SK-N-SH (cell line): Measurements from ENCODE around the gene CX3CL1. TPM values are rescaled to one million over a fixed set of nuclear protein-coding genes. Genes with fewer than 3 reads are reported as not detected.

Experiments used
- CTCF ChIA-PET: fragments of 300-600, 350-600 bp; formaldehyde crosslinking; extraction: SDS; loops from one replicate; lab custom pipeline; 2021; lab: Yijun Ruan, JAX
- POLR2A ChIA-PET: fragments of 350-600 bp; sonication (Branson Sonifier 250); formaldehyde crosslinking; extraction: SDS; loops from one replicate; lab custom pipeline; 2020; ENCODE audit warnings: antibody characterized with exemption, inconsistent platforms; lab: Yijun Ruan, JAX
- DNase-seq: peaks from one replicate; pipeline ENCODE4 v3.0.0; 2012
- H2AFZ ChIP-seq: fragments of 200-600 bp; sonication (generic); 2 replicates; pipeline ENCODE4 v1.8.1; 2016; ENCODE audit warnings: antibody characterized with exemption, mild to moderate bottlenecking, low read depth
- H3F3A ChIP-seq: fragments of 200-600 bp; sonication (generic); replicated peaks from 2 replicates; pipeline ENCODE3; 2016; ENCODE audit warnings: antibody characterized with exemption, mild to moderate bottlenecking; ENCODE audit not compliant: insufficient read depth
- H3K27ac ChIP-seq, 2 experiments: fragments of 200-500 bp in 1 of 2; fragments of 200-600 bp in 1 of 2; sonication (Bioruptor generic) in 1 of 2; sonication (generic), shearing (Covaris generic) in 1 of 2; 2 replicates each; pipeline versions ENCODE4 v1.5.1 to v1.6.1; 2014 to 2016; ENCODE audit warnings: low read depth in 2 of 2, inconsistent platforms in 1 of 2, low read length in 1 of 2, mild to moderate bottlenecking in 1 of 2, mixed read lengths in 1 of 2
- H3K27me3 ChIP-seq: fragments of 200-600 bp; sonication (generic), shearing (Covaris generic); 2 replicates; pipeline ENCODE4 v1.6.1; 2016; ENCODE audit warnings: mixed run types; ENCODE audit not compliant: insufficient read depth
- H3K36me3 ChIP-seq, 2 experiments: fragments of 200-500 bp in 1 of 2; fragments of 200-600 bp in 1 of 2; sonication (Bioruptor generic) in 1 of 2; sonication (generic) in 1 of 2; replicated peaks in 1 of 2; 2 replicates each; pipeline versions ENCODE3 to v1.5.1; 2014 to 2016; ENCODE audit warnings: low read length in 1 of 2, mild to moderate bottlenecking in 1 of 2; ENCODE audit not compliant: insufficient read depth in 2 of 2, control insufficient read depth in 1 of 2
- H3K4me1 ChIP-seq, 2 experiments: fragments of 200-500 bp in 1 of 2; fragments of 200-600 bp in 1 of 2; sonication (Bioruptor generic) in 1 of 2; sonication (generic), shearing (Covaris generic) in 1 of 2; 2 replicates each; pipeline versions ENCODE4 v1.5.1 to v1.6.1; 2014 to 2016; ENCODE audit warnings: low read depth in 1 of 2, low read length in 1 of 2, mixed run types in 1 of 2; ENCODE audit not compliant: insufficient read depth in 2 of 2, control insufficient read depth in 1 of 2
- H3K4me2 ChIP-seq: fragments of 200-600 bp; sonication (generic), shearing (Covaris generic); 2 replicates; pipeline ENCODE4 v1.6.1; 2017; ENCODE audit warnings: mixed run types
- H3K4me3 ChIP-seq, 2 experiments: fragments of 200-500 bp in 1 of 2; fragments of 200-600 bp in 1 of 2; sonication (Bioruptor generic) in 1 of 2; sonication (generic), shearing (Covaris generic) in 1 of 2; 2 replicates each; pipeline versions ENCODE4 v1.5.1 to v1.8.1; 2014 to 2016; ENCODE audit warnings: low read depth in 2 of 2, inconsistent platforms in 1 of 2, low read length in 1 of 2, mild to moderate bottlenecking in 1 of 2, mixed read lengths in 1 of 2, moderate library complexity in 1 of 2
- H3K79me2 ChIP-seq: fragments of 200-600 bp; sonication (generic); 2 replicates; pipeline ENCODE4 v1.8.1; 2017; ENCODE audit warnings: mild to moderate bottlenecking; ENCODE audit not compliant: insufficient read depth
- H3K9ac ChIP-seq: fragments of 200-600 bp; sonication (generic); 2 replicates; pipeline ENCODE4 v1.6.1; 2017; ENCODE audit warnings: mixed run types
- H3K9me2 ChIP-seq: fragments of 200-600 bp; sonication (generic); 2 replicates; pipeline ENCODE4 v1.6.1; 2017; ENCODE audit warnings: mixed run types
- H3K9me3 ChIP-seq: fragments of 200-600 bp; sonication (generic); 2 replicates; pipeline ENCODE4 v1.6.1; 2017; ENCODE audit warnings: mixed run types, mild to moderate bottlenecking, moderate library complexity
- H4K20me1 ChIP-seq: fragments of 200-600 bp; sonication (generic); 2 replicates; pipeline ENCODE4 v1.6.1; 2017; ENCODE audit warnings: mild to moderate bottlenecking, mixed run types; ENCODE audit not compliant: insufficient read depth
- FOSL2 ChIP-seq: IDR thresholded peaks from 2 replicates; pipeline ENCODE4 v1.4.0; 2012; ENCODE audit warnings: low read depth, mild to moderate bottlenecking, moderate library complexity, borderline replicate concordance
- FOXJ3 ChIP-seq: sonication (generic); formaldehyde crosslinking; IDR thresholded peaks from 2 replicates; pipeline ENCODE4 v1.5.1; 2020; ENCODE audit warnings: mild to moderate bottlenecking, missing genetic modification reagents
- FOXM1 ChIP-seq: IDR thresholded peaks from 2 replicates; pipeline ENCODE4 v1.4.0; 2012; ENCODE audit warnings: low read depth, mild to moderate bottlenecking
- GATA2 ChIP-seq: sonication (generic); formaldehyde crosslinking; IDR thresholded peaks from 2 replicates; pipeline ENCODE4 v1.5.0; 2020; ENCODE audit warnings: mild to moderate bottlenecking, missing genetic modification reagents
- MEF2A ChIP-seq: IDR thresholded peaks from 2 replicates; pipeline ENCODE4 v1.4.0; 2012; ENCODE audit warnings: low read depth, borderline replicate concordance
- MXI1 ChIP-seq: IDR thresholded peaks from 2 replicates; pipeline ENCODE4 v1.6.1; 2012; ENCODE audit warnings: mild to moderate bottlenecking, low read depth, low read length, improper control_type of control experiment
- NFIC ChIP-seq: IDR thresholded peaks from 2 replicates; pipeline ENCODE4 v1.4.0; 2012; ENCODE audit warnings: borderline replicate concordance
- POLR2AphosphoS5 ChIP-seq: IDR thresholded peaks from 2 replicates; pipeline ENCODE4 v1.6.1; 2012; ENCODE audit warnings: low read depth, low read length
- TAF1 ChIP-seq: IDR thresholded peaks from 2 replicates; pipeline ENCODE4 v1.6.1; 2012; ENCODE audit warnings: low read depth, mild to moderate bottlenecking, low read length, moderate library complexity, borderline replicate concordance
- TEAD4 ChIP-seq: IDR thresholded peaks from 2 replicates; pipeline ENCODE4 v1.4.0; 2012; ENCODE audit warnings: mild to moderate bottlenecking, borderline replicate concordance; ENCODE audit not compliant: insufficient read depth
- WGBS: methylation state at CpG from one replicate; pipeline ENCODE4 v1.1.6; 2017; ENCODE audit warnings: low lambda C conversion rate; 5-methylcytosine and 5-hydroxymethylcytosine counted together
- polyA plus RNA-seq, 3 experiments: library from polyadenylated mRNA; depleted of rRNA; stranded (reverse); fragments of >200 nt; gene quantifications; 2 replicates each; pipeline ENCODE4 v1.2.3, GENCODE V29; 2012
- TF ChIP-seq, protein P1 (sequence below): IDR thresholded peaks from 2 replicates; pipeline ENCODE4 v1.4.0; 2012; ENCODE audit warnings: low read depth, borderline replicate concordance
- TF ChIP-seq, protein P2 (sequence below): IDR thresholded peaks from 2 replicates; pipeline ENCODE4 v1.4.0; 2012; ENCODE audit warnings: low read depth
- TF ChIP-seq, protein P3 (sequence below): IDR thresholded peaks from 2 replicates; pipeline ENCODE4; 2012

The CX3CL1 gene
- polyA plus RNA-seq, 1 of the 3 experiments (the other 2 are of a cell fraction): 6.8 TPM

DNA sequence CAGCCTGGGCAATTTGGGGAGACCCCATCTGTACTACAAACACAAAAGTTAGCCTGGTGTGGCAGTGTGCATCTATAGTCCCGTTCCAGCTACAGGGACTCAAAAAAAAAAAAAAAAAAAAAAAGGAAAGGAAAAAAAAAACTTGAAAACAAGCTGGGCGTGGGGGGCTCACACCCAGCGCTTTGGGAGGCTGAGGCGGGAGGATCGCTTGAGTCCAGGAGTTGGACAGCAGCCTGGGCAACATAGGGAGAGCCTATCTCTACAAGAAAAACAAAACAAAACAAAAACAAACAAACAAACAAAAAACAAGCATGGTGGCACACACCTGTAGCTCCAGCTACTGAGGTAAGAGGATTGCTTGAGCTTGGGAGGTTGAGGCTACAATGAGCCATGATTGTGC is 19.4 kb downstream of the CX3CL1 start:
- H3K9me2 ChIP-seq: no peaks in the 10 kb centered on the region
- DNase-seq: no peak
- H4K20me1 ChIP-seq: no peaks in the 10 kb centered on the region
- WGBS: 72% methylated on average over 5 of the region's 5 CpGs
- no peak overlapping the region for H3K4me2 ChIP-seq
- H2AFZ ChIP-seq: no peak overlapping the region
- TF ChIP-seq GATA2 (CRISPR knock-in tag) (no peak), TAF1 (no peak), FOXJ3 (CRISPR knock-in tag) (no peak)
- TF ChIP-seq, protein P1, sequence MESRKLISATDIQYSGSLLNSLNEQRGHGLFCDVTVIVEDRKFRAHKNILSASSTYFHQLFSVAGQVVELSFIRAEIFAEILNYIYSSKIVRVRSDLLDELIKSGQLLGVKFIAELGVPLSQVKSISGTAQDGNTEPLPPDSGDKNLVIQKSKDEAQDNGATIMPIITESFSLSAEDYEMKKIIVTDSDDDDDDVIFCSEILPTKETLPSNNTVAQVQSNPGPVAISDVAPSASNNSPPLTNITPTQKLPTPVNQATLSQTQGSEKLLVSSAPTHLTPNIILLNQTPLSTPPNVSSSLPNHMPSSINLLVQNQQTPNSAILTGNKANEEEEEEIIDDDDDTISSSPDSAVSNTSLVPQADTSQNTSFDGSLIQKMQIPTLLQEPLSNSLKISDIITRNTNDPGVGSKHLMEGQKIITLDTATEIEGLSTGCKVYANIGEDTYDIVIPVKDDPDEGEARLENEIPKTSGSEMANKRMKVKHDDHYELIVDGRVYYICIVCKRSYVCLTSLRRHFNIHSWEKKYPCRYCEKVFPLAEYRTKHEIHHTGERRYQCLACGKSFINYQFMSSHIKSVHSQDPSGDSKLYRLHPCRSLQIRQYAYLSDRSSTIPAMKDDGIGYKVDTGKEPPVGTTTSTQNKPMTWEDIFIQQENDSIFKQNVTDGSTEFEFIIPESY: no peak
- no peaks in the 10 kb centered on the region for H3K36me3 ChIP-seq
- ChIA-PET CTCF (interaction anchor here (1.3 to 1.5 kb wide), 2 partner anchors 22 to 131 kb away, joined by 3 read pairs; no protein-coding TSS in a partner anchor), POLR2A (no interaction called here)
- no peaks in the 10 kb centered on the region for H3K9me3 ChIP-seq
- H3K79me2 ChIP-seq: no peaks in the 10 kb centered on the region
- no peaks in the 10 kb centered on the region for H3F3A ChIP-seq
- no peaks in the 10 kb centered on the region for H3K27me3 ChIP-seq
- no peaks in the 10 kb centered on the region for H3K4me1 ChIP-seq
- H3K4me3 ChIP-seq: no peak overlapping the region
- H3K27ac ChIP-seq: no peak overlapping the region
- H3K9ac ChIP-seq: no peak overlapping the region

DNA sequence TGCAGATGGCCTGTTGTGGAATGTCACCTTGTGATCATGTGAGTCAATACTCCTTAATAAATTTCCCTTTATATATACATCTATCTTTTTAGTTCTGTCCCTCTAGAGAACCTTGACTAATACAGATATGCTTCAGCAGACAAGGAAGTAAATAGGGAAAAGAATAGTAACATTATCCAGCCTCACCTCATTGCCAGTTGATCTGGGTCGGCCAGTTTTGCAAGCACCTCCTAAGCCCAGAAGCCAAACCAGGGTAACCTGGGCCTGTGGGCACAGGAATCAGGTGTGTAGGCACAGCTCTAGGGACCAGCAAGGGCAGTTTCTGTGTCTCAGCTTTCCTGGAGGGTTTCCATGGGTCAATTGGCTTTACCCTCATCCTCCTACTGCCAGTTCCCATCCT is 20.4 kb downstream of the CX3CL1 start:
- Histone ChIP-seq H3K4me2 (no peak overlapping the region), H3F3A (no peaks in the 10 kb centered on the region), H3K36me3 (no peaks in the 10 kb centered on the region), H3K27me3 (no peaks in the 10 kb centered on the region), H3K9ac (no peak overlapping the region), H3K9me2 (no peaks in the 10 kb centered on the region), H3K9me3 (no peaks in the 10 kb centered on the region), H2AFZ (no peak overlapping the region), H3K79me2 (no peaks in the 10 kb centered on the region), H3K27ac (no peak overlapping the region), H4K20me1 (no peaks in the 10 kb centered on the region), H3K4me1 (no peaks in the 10 kb centered on the region), H3K4me3 (no peak overlapping the region)
- TF ChIP-seq, protein P2, sequence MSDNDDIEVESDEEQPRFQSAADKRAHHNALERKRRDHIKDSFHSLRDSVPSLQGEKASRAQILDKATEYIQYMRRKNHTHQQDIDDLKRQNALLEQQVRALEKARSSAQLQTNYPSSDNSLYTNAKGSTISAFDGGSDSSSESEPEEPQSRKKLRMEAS: no peak
- TF ChIP-seq, protein P3, sequence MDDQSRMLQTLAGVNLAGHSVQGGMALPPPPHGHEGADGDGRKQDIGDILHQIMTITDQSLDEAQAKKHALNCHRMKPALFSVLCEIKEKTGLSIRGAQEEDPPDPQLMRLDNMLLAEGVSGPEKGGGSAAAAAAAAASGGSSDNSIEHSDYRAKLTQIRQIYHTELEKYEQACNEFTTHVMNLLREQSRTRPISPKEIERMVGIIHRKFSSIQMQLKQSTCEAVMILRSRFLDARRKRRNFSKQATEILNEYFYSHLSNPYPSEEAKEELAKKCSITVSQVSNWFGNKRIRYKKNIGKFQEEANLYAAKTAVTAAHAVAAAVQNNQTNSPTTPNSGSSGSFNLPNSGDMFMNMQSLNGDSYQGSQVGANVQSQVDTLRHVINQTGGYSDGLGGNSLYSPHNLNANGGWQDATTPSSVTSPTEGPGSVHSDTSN: no peak
- TF ChIP-seq FOXM1: no peak
- no peak for TF ChIP-seq POLR2AphosphoS5
- TF ChIP-seq MEF2A: no peak
- no peak for TF ChIP-seq TEAD4
- no peak for TF ChIP-seq FOSL2
- no peak for TF ChIP-seq NFIC
- TF ChIP-seq MXI1: no peak
- WGBS: 63% methylated on average over 1 of the region's 1 CpG
- ChIA-PET CTCF (interaction anchor here (0.6 to 1.5 kb wide), 3 partner anchors 21 to 213 kb away, joined by 3 read pairs; no protein-coding TSS in a partner anchor), POLR2A (no interaction called here)
- no peak for DNase-seq
